ENCODE results near the gene CYP27B1.
A peak's percentile ranks its signal among the peaks of the same experiment; 100 is the strongest.

DNA sequence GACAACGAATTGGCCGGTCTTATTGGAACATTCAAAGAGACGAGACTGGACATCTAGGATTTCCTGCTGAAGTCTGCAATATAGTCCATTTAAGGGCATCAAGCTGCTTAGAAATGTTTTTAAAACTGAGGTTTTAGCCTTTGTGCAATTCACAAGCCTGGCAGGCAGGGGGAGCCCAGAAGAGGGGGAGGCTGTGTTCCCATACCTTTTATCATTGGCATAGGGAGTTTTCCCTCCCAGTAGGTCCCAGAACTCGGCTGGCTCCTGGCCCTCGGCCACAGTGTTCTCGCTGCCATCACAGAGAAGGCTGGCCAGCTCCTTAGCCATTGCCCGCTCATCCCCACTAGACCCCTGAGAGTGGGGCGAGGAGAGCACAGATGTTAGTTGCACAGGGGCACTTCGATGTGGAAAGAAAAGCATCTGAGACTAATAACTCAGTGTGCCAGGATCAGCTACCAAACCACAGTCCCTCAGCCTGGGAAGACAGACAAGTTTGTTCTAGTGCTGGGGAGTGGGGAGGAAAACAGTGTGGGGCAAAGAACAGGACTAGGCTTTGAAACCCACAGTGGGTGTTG, 36.5 kb upstream of the CYP27B1 start:
- no peak for TF ChIP-seq POLR2A (IDR thresholded peaks at IDR 0.05)
- TF ChIP-seq, protein P1, sequence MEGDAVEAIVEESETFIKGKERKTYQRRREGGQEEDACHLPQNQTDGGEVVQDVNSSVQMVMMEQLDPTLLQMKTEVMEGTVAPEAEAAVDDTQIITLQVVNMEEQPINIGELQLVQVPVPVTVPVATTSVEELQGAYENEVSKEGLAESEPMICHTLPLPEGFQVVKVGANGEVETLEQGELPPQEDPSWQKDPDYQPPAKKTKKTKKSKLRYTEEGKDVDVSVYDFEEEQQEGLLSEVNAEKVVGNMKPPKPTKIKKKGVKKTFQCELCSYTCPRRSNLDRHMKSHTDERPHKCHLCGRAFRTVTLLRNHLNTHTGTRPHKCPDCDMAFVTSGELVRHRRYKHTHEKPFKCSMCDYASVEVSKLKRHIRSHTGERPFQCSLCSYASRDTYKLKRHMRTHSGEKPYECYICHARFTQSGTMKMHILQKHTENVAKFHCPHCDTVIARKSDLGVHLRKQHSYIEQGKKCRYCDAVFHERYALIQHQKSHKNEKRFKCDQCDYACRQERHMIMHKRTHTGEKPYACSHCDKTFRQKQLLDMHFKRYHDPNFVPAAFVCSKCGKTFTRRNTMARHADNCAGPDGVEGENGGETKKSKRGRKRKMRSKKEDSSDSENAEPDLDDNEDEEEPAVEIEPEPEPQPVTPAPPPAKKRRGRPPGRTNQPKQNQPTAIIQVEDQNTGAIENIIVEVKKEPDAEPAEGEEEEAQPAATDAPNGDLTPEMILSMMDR (IDR thresholded peaks at IDR 0.05 in 4 of 5, conservative IDR thresholded peaks at IDR 0.05 in 1 of 5), result peak; percentile 61 to 76 (median 74)

Data from gastrocnemius medialis (tissue), 4 donors.